ENCODE data around the gene SIK2. TPM values are rescaled to one million over a fixed set of nuclear protein-coding genes. Genes with fewer than 3 reads are reported as not detected.
"Not testable (repeated sequence)": the region's sequence is repeated elsewhere in the genome, so short reads cannot be mapped to it uniquely, and the experiment has no call there.

Gene SIK2
- polyA plus RNA-seq, 3 donors, result 7.8 to 58.7 (median 15.7) TPM

DNA sequence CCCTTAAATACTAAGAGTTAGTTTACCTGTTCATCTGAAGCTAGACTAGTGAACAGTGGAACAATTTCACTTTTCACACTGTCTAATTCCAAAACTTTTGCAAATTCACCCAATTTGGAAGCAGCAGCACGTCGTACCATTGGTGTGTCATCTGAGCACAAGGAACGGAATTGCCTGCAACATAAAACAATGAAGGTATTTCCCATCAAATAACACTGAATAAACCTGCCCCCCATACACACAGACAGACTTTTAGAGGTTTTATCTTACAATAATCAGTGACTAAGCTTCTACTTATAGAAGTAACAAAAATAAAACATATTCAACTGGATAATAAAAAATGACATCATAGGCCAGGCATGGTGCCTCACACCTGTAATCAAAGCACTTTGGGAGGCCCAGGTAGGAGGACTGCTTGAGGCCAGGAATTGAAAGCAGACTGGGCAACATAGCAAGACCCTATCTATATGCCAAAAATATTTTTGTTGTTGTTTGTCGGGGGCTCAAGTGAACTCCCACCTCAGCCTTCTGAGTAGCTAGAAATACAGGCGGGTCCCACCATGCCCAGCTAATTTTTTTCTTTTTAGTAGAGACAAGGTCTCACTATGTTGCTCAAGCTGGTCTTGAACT is 157.6 kb downstream of the SIK2 start:
- H3K27ac ChIP-seq (ENCODE audit: low read depth, low read length), result no peak overlapping the region

DNA sequence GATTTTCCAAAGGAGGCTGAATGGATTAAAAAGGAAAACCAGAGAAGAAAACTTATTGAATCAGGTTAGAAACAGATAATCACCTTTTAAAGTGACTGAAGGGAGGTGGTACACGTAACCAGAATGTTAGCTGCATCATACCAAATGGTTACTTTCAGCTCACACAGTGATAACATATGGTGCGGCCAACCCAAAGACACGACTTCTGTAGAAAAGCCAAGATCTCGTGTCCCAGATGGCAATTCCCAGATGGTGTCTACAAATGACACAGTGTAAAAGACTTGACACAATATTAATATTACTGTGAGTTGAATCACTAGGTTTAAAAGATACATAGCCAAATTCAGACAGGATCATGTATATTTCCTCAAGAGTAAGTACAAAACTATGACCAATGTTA is 158.8 kb downstream of the SIK2 start:
- no peak overlapping the region for H3K27ac ChIP-seq (ENCODE audit: low read depth, low read length)
- 30 to 86% (median 80%) methylated on average over 4 of the region's 4 CpGs for WGBS, 3 donors

More for the DNA sequence above, 157.6 kb downstream of the SIK2 start:
- WGBS, 3 donors, result 56 to 67% (median 61%) methylated on average over 5 of the region's 5 CpGs

DNA sequence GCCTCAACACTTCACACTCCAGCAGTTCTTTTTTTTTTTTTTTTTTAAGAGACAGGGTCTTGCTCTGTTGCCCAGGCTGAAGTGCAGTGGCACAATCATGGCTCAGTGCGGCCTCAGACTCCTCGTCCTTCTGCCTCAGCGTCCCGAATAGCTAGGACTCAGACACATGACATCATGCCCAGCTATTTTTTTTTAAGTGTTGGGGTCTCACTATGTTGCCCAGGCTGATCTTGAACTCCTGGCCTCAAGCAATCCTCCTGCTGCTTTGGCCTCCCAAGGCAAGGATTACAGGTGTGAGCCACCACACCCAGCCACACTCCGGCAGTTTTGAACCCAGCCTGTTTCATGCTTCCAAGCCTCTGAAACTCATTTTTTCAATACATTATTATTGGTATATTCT is 160.3 kb downstream of the SIK2 start:
- no peak overlapping the region for H3K27ac ChIP-seq (ENCODE audit: low read depth, low read length)
- WGBS, 3 donors, result 84 to 98% (median 96%) methylated on average over 5 of the region's 5 CpGs

DNA sequence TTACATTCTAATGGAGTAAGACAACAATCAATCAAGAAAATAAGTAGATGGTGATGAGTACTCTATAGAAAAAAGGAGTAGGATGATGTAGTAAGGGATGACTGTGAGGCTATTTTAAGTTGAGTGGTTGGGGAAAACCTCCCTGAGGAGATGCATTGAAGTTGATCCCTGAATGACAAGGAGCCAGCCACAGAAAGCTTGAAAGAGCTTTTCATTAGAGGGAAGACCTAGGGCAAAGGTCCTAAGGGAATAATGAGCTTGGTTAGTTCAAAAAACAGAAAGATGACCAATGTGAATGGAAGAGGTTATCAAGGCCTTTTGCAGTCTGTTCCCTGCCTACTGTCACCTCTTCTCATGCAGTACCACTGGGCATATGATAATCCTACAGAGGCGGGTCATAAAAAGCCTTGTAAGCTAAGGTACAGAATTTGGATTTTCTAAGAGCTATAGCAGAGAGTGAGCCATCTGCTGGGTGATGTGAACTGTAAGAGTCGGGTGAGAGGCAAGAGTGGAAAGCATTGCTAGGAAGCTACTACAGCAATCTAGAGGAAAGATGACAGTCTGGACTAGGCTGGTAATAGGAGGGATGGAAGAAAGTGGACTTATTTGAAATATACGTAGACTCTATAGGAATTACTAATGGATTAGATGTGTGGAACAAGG is 160.9 kb downstream of the SIK2 start:
- no peak overlapping the region for H3K27ac ChIP-seq (ENCODE audit: low read depth, low read length)
- 73 to 80% (median 78%) methylated on average over 3 of the region's 3 CpGs for WGBS, 3 donors

DNA sequence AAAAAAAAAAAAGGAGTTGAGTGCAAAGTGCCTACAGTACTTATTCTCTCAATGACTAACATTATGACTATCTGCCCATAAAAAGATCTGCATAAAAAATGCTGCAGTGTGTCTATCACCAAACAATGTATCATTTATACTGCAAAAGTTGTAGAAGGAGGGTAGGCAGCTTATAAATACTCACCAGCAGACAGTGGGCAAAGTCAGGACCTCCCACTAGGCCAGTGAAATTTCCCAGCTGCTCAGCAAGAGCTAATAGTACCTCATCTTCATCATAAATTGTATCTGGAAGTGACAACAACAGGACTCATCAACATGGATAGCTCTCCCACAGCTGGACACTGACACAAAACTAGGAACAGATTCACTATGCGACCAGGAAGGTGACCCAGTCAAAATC is 162.4 kb downstream of the SIK2 start:
- WGBS, 3 donors, result 7 to 60% (median 37%) methylated on average over 1 of the region's 1 CpG
- H3K27ac ChIP-seq (ENCODE audit: low read depth, low read length), result no peak overlapping the region

DNA sequence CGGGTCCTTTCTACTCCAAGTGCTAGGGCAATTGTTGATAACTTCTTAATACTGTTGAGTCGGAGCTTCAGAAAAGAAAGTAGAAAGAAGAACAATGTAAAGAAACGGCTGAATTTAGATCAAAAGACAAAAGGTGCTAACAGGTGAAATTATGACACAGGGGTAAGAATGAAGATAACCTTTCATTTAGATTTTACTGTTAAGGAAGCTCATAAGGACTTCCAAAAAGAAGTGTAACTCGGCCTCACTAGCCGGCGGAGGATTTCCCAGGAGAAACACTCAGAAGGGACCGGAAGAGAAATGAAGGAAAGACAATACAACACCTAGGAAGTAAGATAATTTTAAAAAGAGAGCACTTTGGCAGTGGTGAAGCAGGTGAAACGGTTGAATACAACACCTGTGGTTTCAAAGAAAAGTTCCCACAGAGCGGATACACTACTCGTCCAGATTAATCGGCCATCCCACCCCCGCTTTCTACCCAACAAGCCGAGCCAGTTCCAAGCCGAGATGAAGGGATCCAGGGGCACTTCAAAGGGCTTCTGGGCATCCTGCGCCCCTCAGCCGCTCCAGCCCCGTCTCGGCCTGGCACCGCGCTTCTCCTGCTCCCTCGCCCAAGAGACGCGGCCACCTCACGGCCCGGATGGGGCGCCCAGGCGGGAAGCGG is 163.2 kb downstream of the SIK2 start:
- H3K27ac ChIP-seq (ENCODE audit: low read depth, low read length), result no peak overlapping the region
- WGBS, 3 donors, result 1 to 2% (median 1%) methylated on average over 26 to 28 of the region's 28 CpGs

DNA sequence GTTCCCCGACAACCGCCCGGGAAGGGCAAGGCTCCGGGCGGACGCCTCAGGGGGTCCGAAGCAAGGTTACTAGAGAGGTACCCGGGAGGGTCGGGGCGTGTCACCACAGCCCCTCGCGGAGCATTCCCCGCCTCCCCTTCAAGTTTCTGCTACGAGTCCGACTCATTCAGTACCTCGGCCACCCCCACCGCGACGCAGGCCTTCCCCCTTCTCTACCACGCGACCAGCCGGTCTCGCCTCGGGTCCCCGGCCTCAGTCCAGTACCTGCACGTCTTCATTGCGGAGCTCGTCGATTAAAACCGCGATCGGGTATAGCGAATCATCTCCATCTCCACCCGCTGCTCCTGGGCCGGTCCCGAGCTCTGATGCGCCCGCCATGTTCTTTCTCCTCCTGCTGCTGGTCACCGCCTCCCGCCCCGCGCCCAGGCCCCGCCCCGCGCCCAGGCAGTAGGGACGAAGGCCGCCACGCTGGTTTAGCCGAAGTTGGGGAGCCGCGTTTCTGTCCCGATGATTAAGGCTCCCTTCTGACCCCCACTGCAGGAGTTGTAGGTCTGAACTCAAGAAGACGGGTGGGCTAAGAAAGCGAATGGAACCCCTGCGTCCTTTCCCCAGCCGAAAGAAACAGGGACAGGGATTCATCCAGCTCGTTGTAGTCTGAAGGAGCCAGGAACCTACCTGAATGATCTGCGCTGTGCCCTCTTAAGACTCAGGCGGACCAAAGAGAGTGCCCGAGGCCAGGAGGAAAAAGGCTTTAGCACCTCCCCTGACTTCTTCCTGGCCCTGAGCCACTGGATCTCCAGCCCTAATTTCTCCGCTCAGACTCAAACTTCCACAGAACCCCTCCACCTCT is 164.0 kb downstream of the SIK2 start, which contains the start of gene PPP2R1B:
TSS of gene PPP2R1B (minus strand) at position 406 of the 850 bp plus-strand sequence. CDS start at position 378, 28 bp downstream.
- 1% methylated on average over 57 to 61 of the region's 61 CpGs for WGBS, 3 donors
- H3K27ac ChIP-seq (ENCODE audit: low read depth, low read length), result no peak within 1 kb of the TSS

DNA sequence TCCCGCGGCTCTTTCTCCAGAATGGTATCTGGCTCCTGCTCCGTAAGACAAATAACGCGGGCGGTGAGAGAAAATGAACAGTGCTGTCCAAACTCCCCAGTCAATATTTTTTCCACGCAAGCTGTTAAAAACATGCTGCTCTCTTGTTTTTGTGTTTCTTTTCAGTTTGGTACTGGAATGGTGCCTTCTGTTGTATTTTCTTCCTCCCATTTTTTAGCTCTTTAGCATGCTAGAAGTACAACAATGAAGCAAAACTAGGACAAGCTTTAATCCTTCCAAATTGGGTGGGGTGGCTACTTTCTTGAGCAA is 164.5 kb downstream of the SIK2 start:
- no peak overlapping the region for H3K27ac ChIP-seq (ENCODE audit: low read depth, low read length)
- 1 to 2% (median 1%) methylated on average over 7 of the region's 7 CpGs for WGBS, 3 donors

DNA sequence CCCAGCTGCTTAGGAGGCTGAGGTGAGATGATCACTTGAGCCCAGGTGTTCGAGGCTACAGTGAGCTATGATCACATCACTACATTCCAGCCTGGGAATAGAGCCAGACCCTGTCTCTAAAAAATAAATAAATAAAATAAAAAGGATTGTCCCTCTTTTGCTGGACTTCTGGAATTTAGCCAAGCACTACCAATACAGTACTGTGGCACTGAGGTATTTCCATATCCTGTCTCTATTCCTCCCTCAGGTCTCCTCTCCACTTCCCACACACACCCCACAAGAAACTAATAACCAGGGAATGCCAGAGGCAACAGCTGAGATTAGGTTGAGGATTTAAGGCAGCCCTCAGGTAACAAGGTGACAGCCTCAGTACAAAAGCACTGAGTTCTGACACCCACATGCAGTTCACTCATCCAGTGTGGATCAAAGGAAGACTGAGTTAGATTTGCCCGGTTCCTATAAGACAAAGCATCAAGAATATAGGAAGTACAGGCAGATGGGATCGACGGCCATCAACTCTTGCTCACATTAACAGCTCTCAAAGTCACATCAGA is 168.4 kb downstream of the SIK2 start:
- WGBS, 3 donors, result 68 to 88% (median 81%) methylated on average over 4 of the region's 4 CpGs
- no peak overlapping the region for H3K27ac ChIP-seq (ENCODE audit: low read depth, low read length)

DNA sequence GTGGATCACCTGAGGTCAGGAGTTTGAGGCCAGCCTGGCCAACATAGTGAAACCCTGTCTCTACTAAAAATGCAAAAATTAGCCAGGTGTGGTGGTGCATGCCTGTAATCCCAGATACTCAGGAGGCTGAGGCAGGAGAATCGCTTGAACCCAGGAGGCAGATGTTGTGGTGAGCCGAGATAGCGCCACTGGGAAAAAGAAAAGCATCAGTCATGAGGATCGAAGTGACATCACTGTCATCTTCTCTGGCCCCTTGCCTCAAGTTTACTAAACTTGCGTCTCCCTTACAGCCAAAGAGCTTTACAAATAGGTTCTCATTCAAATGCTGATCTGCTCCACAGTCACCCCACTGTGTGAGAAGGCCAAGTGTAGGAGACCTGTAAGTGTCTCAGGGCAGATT is 169.0 kb downstream of the SIK2 start:
- WGBS, 3 donors, result 92 to 95% (median 93%) methylated on average over 5 of the region's 5 CpGs
- not testable (repeated sequence) for H3K27ac ChIP-seq (ENCODE audit: low read depth, low read length)

DNA sequence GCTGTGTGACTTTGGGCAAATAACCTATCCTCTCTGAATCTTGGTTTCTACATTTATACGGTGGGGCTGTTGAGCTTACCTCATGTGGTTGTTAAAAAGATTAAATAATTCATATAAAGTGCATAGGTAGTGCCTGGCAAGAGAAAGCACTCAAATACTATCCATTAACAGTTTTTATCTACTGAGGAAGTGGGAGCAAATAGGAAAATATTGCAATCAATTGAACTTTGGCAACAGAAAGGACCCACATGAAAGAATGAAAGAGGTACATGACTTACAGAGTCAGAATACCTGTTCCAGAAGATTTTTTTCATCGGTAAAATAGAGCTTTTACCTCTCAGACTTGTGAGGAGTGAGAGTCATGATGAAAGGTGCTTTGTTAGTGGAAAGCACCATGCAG is 170.3 kb downstream of the SIK2 start:
- H3K27ac ChIP-seq (ENCODE audit: low read depth, low read length), result no peak overlapping the region
- WGBS, 3 donors, result 25 to 93% (median 90%) methylated on average over 2 of the region's 2 CpGs

DNA sequence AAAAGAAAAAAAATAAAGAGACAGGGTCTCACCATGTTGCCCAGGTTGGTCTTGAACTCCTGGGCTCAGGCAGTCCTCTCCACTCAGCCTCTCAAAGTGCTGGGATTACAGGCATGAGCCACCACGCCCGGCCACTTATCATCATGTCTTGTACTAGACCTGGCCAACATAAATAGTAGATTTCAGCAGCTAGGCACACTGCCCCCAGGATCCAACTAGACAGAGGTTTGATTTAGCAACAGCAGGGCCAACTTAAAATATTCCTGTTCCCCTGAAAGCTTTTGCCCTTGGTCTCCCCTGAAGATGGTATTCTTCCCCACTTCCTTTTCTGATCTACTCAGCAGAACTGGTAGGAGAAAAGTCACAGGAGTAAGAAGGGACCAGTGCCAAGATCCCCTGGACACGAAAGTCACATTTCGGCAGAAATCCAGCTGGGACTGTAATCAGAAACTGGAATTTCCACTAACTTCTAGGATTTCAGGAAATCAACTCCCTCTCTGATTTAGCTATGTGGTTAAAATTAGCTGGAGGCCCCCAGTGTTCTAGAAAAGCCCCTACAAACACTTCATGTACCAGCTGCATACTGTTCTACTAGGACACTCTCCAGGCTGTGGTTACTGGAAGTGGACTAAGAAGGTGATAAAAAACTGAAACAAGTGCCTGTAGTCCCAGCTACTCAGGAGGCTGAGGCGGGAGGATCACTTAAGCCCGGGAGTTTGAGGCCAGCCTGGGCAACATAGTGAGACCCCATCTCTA is 172.9 kb downstream of the SIK2 start:
- WGBS, 3 donors, result 30 to 60% (median 54%) methylated on average over 6 of the region's 6 CpGs

DNA sequence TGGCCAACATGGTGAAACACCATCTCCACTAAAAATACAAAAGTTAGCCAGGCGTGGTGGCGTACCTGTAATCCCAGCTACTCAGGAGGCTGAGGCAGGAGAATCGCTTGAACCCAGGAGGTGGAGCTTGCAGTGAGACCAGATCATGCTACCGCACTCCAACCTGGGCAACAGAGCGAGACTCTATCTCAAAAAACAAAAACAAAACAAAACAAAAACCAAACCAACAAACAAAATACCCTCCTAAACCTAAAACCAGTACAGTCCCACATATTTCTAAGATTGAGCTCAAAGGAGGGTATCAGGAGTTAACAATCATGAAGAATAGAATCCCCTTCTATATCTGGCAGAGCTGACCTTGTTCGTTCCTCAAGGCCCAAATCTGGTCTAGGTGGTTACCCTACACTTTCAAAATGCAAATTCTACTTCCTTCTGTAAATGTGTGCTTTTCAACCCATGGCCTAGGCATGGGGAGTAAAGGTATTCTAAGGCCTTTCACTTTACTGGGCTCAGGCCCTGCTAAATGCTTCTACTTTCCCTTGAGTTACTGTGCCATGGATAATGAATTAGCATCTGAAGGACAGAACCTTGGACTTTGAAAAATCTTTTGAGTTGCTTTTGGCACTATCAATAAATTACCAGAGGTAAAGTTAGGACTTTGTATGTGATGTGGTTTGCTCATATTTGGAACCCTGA is 174.3 kb downstream of the SIK2 start:
- no peak overlapping the region for H3K27ac ChIP-seq (ENCODE audit: low read depth, low read length)
- WGBS, 3 donors, result 83 to 89% (median 85%) methylated on average over 6 of the region's 6 CpGs

More for the DNA sequence above, 172.9 kb downstream of the SIK2 start:
- no peak overlapping the region for H3K27ac ChIP-seq (ENCODE audit: low read depth, low read length)

DNA sequence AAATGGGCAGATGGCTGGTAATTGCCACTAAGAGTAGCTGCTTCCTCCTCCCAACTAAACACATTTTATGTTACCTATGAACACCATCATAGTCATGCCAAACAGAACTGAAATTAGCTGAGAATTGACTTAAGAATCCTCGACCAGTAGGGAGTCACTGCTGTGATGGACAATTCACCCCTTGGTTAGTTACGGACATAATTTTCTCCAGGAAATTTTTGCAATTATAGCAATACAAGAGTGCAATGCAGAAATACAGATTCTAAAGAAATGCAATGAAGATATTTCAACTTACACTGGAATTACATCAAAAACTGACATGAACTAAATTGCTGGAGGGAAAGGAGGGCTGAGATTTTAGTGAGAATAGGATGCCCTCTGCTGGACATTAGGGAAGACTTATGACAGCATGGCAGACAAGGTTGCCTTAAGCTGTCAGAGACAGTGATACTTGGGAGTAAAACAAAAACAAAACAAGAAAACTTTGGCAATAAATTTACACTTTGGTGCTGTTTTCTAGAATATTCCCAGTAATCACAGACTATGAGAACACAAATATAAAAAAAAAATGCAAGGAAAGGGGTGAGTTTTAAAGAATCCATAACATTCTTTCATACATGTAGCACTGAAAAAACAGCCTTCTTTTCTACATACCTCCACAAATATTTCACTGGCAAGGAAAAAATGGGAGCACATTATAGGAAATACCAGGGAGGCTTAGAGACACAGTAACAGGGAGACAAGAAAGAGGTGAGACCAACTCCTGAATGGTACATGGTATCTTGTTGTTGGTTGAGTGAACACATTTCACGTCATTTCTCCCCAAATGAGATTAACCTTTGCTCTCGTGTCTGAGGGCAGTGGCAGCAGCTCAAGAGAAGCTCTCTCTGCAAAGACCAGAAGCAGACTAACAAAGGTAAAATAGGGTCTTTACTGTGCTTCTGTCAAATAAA is 175.1 kb downstream of the SIK2 start:
- WGBS, 3 donors, result 50 to 75% (median 62%) methylated on average over 4 of the region's 4 CpGs
- H3K27ac ChIP-seq (ENCODE audit: low read depth, low read length), result no peak overlapping the region

DNA sequence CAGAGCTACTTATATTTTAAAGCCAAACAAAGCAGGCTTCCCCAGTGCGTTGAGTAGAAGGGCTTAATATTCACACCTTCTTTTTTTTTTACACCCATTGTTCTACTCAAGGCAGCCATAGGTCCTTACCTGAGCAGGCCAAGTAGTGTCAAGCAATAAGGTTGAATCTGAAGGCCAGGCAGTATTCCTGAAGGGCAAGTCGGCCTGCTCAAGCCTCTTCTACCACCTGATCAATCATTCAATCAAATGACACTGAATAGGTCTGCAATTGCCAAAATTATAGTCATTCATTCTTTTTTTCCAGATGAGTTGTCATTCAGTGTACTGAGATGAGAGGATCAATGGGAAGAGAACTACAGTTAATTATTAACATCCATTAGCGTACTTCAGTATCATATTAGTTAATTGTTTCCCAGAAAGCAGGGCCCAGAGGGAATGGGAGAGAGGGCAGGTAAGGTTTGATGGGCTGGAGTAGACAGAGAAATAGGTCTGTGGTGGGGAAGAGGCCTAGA is 175.9 kb downstream of the SIK2 start:
- WGBS, 3 donors, result 38 to 90% (median 73%) methylated on average over 3 of the region's 3 CpGs
- no peak overlapping the region for H3K27ac ChIP-seq (ENCODE audit: low read depth, low read length)

DNA sequence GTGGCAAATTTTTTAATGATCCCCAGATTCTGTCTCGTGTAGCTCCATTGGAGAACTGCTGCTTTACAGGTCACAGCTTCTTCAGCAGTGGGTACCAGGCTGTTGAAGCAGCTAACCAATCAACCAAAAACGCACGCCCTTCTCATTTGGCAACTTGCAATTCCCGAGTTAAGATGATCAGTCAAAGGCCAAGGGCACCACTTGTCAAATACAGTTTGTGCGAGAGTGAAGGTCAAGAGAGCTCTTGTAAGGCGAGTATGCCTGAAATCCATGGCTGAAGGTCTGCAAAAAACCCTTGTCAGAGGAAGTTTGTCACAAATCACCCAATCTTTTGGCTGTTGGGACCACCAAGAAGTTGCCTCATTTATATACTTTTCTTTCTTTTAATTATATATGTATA is 176.9 kb downstream of the SIK2 start:
- WGBS, 3 donors, result 63 to 93% (median 90%) methylated on average over 6 of the region's 6 CpGs
- no peak overlapping the region for H3K27ac ChIP-seq (ENCODE audit: low read depth, low read length)
